RWPE2 (cell line): ENCODE results near the gene DARS1.
A peak's percentile ranks its signal among the peaks of the same experiment; 100 is the strongest.

ENCODE experiments used
- ATAC-seq: fragments of 200-7000 bp; cut with Tn5 transposase; 3 replicates; pipeline ENCODE4 v1.9.1; 2021; ENCODE audit warnings: low read depth
- DNase-seq: peaks from one replicate; pipeline ENCODE4 v3.0.0-alpha.2; 2020; ENCODE audit warnings: low spot score
- H3K27ac ChIP-seq: fragments of 450-650 bp; 2 replicates; pipeline ENCODE4 v1.5.1; 2017; ENCODE audit warnings: mild to moderate bottlenecking; ENCODE audit not compliant: poor library complexity, severe bottlenecking
- H3K27me3 ChIP-seq: fragments of 250-450 bp; sonication (Bioruptor Pico); 2 replicates; pipeline ENCODE4 v1.5.1; 2021; ENCODE audit warnings: mild to moderate bottlenecking, moderate library complexity; ENCODE audit not compliant: insufficient read depth, poor library complexity, severe bottlenecking
- H3K36me3 ChIP-seq: fragments of 250-450 bp; sonication (Bioruptor Pico); 2 replicates; pipeline ENCODE4 v1.5.1; 2020; ENCODE audit warnings: low read depth, mild to moderate bottlenecking, moderate library complexity
- H3K4me1 ChIP-seq: fragments of 250-450 bp; sonication (Bioruptor Pico); 2 replicates; pipeline ENCODE4 v1.5.1; 2021; ENCODE audit warnings: mild to moderate bottlenecking, moderate library complexity; ENCODE audit not compliant: insufficient read depth, poor library complexity, severe bottlenecking
- H3K4me3 ChIP-seq: fragments of 250-450 bp; sonication (Bioruptor Pico); 2 replicates; pipeline ENCODE4 v1.5.1; 2021; ENCODE audit warnings: mild to moderate bottlenecking, moderate library complexity; ENCODE audit not compliant: severe bottlenecking
- H3K9me3 ChIP-seq: fragments of 250-450 bp; sonication (Bioruptor Pico); 2 replicates; pipeline ENCODE4 v1.5.1; 2021; ENCODE audit warnings: mild to moderate bottlenecking, moderate library complexity; ENCODE audit not compliant: severe bottlenecking
- TF ChIP-seq, protein P1 (sequence below): fragments of 450-650 bp; IDR thresholded peaks from one replicate; pipeline ENCODE4 v1.5.1; 2017; ENCODE audit warnings: mild to moderate bottlenecking, moderate library complexity; ENCODE audit not compliant: poor library complexity, severe bottlenecking

DARS1 gene

DNA sequence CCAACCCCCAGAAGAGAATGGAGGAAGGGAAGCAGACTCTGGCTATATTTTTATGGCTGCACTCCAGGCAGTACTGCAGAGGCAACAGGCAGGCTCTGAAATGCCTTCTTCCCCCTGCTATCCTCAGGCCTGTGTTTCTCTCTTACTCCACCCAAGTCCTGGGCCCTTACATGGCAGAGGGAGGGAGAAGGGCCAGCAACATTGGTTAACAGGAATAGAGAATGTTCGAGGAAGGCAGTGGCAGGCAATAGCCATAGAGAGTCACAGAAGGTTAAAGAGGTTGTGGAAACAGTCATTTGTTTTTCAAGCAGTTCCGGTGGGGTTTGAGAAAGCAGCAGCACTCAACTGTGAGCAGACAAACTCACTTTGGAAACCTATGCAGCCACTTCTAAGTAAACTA, 15.1 kb upstream of the DARS1 start:
- ATAC-seq = no peak

DNA sequence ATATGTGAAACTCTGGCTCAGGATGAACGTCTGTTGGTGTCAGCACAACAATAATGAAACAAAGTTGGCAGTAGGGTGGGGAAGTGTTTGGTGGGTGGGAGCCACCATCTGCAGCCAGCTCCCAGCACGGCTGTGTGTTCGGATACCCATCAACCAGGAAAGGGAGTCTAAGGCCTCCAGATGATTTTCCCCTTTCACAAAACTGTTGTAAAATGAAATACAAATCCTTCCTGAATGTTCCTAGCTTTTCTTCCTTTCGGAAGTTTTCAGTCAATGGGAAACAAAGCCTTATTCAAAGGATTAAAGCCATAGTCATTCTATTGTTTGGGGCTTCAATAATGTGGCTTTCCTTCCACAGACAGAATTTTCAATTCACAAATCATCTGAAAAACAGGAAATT, 14.5 kb upstream of the DARS1 start:
- Histone ChIP-seq H3K4me1 (no peaks in the 10 kb centered on the region), H3K27ac (no peak overlapping the region)

More for the DNA sequence above, 15.1 kb upstream of the DARS1 start:
- Histone ChIP-seq H3K36me3 (no peaks in the 10 kb centered on the region), H3K4me1 (no peaks in the 10 kb centered on the region), H3K4me3 (no peak overlapping the region), H3K9me3 (no peaks in the 10 kb centered on the region), H3K27ac (no peak overlapping the region), H3K27me3 (no peaks in the 10 kb centered on the region)
- no peak for DNase-seq
- TF ChIP-seq, protein P1, sequence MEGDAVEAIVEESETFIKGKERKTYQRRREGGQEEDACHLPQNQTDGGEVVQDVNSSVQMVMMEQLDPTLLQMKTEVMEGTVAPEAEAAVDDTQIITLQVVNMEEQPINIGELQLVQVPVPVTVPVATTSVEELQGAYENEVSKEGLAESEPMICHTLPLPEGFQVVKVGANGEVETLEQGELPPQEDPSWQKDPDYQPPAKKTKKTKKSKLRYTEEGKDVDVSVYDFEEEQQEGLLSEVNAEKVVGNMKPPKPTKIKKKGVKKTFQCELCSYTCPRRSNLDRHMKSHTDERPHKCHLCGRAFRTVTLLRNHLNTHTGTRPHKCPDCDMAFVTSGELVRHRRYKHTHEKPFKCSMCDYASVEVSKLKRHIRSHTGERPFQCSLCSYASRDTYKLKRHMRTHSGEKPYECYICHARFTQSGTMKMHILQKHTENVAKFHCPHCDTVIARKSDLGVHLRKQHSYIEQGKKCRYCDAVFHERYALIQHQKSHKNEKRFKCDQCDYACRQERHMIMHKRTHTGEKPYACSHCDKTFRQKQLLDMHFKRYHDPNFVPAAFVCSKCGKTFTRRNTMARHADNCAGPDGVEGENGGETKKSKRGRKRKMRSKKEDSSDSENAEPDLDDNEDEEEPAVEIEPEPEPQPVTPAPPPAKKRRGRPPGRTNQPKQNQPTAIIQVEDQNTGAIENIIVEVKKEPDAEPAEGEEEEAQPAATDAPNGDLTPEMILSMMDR = no peak

DNA sequence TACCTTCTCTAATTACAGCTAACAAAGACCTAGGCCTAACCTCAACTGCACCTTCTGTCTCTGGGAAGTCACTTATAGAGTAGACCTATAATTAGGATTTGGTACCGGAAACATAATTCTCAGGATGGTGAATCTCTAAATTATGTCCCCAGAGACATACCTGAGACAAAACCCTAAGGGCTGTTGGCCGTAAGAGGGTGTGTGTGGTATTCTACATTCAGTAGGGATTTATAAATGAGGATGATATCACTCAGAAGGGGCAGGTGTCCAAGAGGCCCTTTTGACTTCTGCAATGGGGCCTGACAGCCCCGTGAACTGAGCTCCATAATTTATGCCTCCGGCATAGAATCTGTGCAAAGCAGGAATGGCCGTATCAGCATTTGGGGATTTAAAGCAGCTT, 13.5 kb upstream of the DARS1 start:
- no peak for DNase-seq
- Histone ChIP-seq H3K4me3 (no peak overlapping the region), H3K36me3 (no peaks in the 10 kb centered on the region), H3K27me3 (no peaks in the 10 kb centered on the region), H3K4me1 (no peaks in the 10 kb centered on the region), H3K9me3 (no peaks in the 10 kb centered on the region), H3K27ac (no peak overlapping the region)
- ATAC-seq = no peak
- TF ChIP-seq, protein P1 = no peak

More for the DNA sequence above, 14.5 kb upstream of the DARS1 start:
- H3K27me3 ChIP-seq = no peaks in the 10 kb centered on the region
- no peak for ATAC-seq
- DNase-seq = no peak
- TF ChIP-seq, protein P1 = no peak
- no peaks in the 10 kb centered on the region for H3K9me3 ChIP-seq
- no peak overlapping the region for H3K4me3 ChIP-seq
- no peaks in the 10 kb centered on the region for H3K36me3 ChIP-seq

DNA sequence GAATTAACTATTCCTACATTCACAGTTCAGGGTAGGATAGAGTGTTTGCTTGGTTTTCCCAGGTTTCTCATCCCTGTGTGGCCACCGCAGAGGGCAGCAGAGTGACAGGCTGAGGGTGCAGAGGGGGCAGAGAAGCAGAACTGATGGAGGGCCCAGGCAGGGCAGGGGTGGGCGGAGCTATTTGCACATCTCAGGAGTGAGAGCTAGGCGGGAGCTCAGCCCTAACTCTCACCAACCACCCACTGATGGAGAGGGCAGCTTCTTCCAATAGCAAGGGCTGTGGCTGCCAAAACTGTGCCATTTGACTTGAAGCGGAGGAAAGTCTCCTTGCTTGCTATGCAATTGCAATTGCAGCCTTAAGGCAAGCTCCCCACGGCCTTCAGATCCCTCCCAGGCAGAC, 12.0 kb upstream of the DARS1 start:
- H3K4me1 ChIP-seq = no peaks in the 10 kb centered on the region
- TF ChIP-seq, protein P1 = no peak
- H3K36me3 ChIP-seq = no peaks in the 10 kb centered on the region
- DNase-seq = no peak
- no peak overlapping the region for H3K27ac ChIP-seq
- 0 out of 3 replicates have a peak, but pooled peaks have one; percentile 35 for ATAC-seq
- no peaks in the 10 kb centered on the region for H3K27me3 ChIP-seq
- H3K9me3 ChIP-seq = no peaks in the 10 kb centered on the region
- H3K4me3 ChIP-seq = no peak overlapping the region

DNA sequence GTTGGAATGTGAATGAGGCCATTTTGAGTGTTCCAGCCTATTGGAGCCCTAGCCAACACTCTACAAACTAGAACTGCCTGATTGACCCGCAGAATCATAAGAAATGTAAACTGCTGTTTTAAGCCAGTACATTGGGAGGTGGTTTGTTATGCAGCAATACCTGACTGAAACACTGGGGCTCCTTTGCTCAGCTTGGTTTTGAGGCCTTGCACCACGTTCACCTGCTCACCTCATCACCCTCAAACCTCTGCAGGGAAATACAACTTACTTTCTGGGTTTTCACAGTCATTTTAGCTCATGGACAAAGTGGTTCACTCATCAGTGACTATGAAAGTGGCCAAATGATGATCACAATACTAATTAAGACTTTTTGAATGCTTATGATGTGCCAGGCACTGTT, 10.9 kb upstream of the DARS1 start:
- DNase-seq = no peak
- no peak for ATAC-seq
- no peak overlapping the region for H3K27ac ChIP-seq

More for the DNA sequence above, 10.9 kb upstream of the DARS1 start:
- TF ChIP-seq, protein P1 = no peak
- no peaks in the 10 kb centered on the region for H3K9me3 ChIP-seq
- no peak overlapping the region for H3K4me3 ChIP-seq
- no peaks in the 10 kb centered on the region for H3K36me3 ChIP-seq
- no peaks in the 10 kb centered on the region for H3K27me3 ChIP-seq
- H3K4me1 ChIP-seq = no peaks in the 10 kb centered on the region
